ENCODE data around the gene APP.

GRCh38 chr21:26125433-26126167, 45.0 kb downstream of the APP start:
- no peak for TF ChIP-seq POLR2A (IDR thresholded peaks at IDR 0.05)
- TF ChIP-seq CTCF (IDR thresholded peaks at IDR 0.05) = no peak
